Measurements from ENCODE around the gene SYTL3.

- TF ChIP-seq RCOR1 (IDR thresholded peaks at IDR 0.05; ENCODE audit: low read length) (no peak), EP300 (IDR thresholded peaks at IDR 0.05; ENCODE audit: borderline replicate concordance in 1 of 2, low read depth in 1 of 2, low read length in 1 of 2) (no peak), SIN3A (IDR thresholded peaks at IDR 0.05; ENCODE audit: borderline replicate concordance, low read depth, low read length) (no peak), RAD21 (IDR thresholded peaks at IDR 0.05; ENCODE audit: low read length) (no peak), FOXM1 (IDR thresholded peaks at IDR 0.05; ENCODE audit: low read depth) (no peak)
These were observed 101.4 kb downstream of the SYTL3 start for GRCh38 chr6:158751224-158751623.
